HG02623 (cell line): ENCODE data around the gene TPSAB1.

Source experiments
- ATAC-seq: cut with Tn5 transposase; IDR thresholded peaks from one replicate; pipeline ENCODE4 v1.9.1; 2021; ENCODE audit warnings: moderate library complexity; ENCODE audit not compliant: unreplicated experiment

Gene TPSAB1

DNA sequence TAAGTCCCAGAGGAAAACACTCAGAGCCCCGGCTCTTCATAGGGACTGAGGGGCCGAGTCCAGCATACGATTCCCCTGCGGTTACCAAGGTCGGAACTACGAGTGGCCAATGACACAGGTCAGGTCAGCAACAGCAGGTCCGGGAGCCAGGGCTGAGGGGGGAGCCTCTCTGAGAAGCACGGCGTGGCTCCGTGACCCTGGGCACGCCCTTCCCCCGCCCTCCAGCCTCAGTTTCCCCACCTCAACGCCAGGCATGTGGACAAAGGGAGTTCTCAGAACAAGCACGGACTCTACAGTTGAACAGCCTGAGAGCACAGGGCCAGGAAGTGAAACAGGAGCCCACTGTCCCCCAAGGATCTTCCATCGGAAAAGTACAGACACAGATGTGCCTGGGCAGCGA is 41.0 kb downstream of the TPSAB1 start:
- ATAC-seq = no peak

DNA sequence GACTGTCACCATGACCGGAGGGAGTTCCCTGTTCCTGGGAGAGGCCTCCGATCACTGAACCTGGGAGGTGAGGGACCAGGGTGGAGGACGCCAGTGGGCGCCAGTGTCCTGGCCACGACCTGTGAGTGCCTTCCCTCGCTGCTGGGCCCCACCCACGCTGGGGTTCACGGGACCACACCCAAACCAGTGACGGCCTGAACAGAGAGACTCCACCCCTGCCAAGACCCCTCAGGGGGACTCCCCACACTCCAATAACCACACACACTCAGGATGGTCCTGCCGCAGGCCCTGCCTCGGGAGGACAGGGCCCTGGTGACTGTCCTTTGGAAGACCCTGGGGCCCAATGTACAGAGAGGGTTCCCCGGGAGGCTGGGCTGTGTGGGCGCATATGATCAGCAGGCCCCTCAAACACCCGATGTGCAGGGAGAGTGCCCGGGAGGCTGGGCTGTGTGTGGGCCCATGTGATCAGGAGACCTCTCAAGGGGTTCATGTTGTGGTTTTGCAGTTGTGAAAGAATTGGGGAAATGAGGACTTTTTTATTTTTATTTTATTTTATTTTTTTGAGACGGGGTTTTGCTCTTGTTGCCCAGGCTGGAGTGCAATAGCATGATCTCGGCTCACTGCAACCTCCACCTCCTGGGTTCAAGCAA is 41.9 kb downstream of the TPSAB1 start:
- ATAC-seq = no peak

DNA sequence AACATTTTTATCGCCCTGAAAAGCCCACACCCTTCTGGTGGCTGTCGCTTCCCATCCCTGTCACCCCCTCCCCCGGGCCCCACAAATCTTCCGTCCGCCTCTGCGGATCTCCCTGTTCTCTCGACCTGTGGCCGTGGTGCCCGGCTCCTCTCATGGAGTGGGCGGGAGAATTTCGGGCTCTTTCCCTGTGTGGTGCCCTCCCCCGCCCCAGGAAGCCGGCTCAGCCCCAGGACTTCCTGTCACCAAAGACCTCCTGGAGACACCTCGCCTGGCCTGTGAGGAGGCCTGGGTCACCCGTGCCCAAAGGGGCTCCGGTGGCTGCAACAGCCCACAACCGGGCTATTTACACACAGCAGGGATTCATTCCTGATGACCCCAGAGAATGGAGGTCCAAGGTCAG is 42.8 kb downstream of the TPSAB1 start:
- ATAC-seq = no peak

DNA sequence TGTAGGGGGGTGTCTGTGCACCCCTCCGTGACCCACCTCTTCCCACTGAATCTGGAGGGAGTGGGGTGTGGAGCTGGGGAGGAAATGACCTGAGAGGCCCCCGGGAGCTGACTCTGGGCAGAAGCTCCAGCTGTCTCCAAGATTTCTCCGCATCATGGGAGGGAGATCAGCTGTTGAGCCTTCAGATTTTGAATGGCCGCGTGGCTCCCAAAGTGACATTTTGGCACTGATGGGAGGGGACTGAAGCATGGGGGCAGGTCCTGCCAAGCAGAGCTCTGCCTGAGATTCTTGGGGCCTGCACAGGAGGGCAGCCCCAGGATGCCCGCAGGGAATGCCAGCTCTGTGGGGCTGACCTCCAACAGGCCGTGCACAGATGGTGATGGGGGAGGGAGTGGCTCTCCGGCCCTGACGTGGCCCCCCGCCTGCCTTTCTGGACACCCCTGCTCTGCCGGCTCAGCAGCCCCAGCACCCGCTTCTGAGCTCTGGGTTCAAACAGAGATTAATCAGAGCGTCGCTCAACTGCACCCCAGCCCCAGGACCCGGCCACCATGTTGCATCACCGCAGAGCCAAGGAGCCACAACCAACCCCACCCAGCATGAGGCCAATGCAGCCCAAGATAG is 43.6 kb downstream of the TPSAB1 start:
- ATAC-seq = no peak

DNA sequence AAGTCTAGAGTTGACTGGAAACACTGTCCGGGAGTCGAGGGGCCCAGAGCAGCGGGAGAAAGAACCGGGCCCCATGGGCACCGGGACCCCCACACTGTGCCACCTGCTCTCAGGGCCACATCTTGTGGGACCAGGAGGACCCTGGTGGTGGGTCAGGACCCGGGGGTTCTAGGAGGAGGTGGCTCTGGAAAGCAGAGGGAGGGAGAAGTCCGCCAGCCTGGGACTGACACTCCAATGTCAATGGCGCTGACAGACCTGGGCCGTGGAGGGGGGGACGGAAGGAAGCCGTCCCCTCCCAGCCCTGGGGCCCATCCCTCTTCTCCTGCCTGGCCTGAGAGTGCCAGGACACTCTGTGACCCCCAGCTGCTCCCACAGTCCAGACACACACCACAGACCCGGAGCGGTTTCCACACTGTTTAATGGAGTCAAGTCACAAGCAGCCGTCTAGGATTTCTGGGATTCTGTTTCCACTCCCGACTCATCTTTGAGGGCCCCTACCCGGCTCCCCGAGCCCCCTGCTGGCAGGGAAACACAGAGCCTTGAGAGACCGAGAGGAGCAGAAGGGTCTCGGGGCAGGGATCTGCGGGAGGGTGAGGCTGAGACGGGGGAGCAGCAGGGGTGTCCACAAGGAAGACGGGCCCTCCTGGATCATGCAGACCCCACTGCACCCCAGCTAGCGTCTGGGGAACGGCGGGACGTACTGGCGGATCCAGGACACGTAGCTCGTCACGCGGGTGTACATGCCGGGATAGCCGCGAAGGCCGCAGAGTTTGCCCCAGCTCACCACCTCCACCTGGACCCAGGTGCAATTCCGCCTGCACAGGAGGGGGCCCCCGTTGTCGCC is 45.4 kb downstream of the TPSAB1 start:
- ATAC-seq = no peak

DNA sequence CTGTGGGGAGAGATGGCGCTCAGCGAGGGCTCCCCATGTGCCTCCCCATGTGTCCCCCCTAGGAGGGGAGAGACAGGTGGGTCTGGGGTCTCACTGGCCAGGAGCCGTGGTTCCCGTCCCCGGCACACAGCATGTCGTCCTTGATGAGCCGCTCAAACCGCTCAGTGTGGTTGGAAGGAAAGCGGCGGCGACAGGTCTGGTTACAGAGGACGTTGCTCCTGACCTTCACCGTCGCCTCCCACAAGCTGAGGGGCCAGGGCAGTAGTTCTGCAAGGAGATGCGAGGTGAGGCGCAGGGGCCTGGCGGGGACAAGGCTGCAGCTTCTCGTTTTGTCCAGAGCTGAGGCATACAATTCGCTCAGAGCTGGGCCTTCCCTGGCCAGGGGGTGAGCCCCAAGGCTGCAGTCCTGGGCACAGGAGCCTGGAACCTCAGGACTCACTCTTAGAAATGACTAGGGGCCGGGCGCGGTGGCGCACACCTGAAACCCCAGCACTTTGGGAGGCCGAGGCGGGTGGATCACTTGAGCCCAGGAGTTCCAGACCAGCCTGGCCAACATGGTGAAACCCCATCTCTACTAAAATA is 46.1 kb downstream of the TPSAB1 start:
- no peak for ATAC-seq

DNA sequence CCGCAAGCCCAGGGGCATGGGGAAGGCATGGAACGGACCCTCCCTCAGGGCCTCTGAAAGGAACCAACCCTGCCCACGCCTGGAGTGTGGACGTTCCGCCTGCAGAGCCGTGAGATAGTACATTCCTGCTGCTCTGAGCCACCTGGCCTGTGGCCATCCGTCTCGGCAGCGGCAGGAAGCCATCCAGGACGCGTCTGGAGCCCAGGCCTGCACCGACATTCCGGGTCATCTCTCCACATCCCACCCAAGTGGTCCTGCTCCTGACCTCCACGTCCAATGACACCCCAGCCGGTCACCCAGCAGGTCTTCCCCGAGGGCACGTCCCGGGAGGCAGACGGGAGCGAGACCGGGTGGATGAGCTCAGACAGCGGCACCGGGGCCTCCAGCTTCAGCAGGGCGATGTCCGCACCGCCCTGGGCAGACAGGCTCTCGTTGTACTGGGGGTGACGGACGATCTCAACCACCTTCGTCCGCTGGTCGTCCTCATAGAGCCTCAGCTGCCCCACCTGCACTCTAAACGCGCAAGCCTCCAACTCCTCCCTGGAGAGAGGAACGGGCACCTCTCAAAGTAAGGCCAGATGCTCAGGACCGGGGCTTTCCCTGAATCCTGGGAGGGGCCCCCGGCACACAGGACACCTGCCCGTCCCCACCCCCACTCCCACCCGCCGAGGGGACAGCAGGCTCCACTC is 47.6 kb downstream of the TPSAB1 start:
- ATAC-seq = no peak

DNA sequence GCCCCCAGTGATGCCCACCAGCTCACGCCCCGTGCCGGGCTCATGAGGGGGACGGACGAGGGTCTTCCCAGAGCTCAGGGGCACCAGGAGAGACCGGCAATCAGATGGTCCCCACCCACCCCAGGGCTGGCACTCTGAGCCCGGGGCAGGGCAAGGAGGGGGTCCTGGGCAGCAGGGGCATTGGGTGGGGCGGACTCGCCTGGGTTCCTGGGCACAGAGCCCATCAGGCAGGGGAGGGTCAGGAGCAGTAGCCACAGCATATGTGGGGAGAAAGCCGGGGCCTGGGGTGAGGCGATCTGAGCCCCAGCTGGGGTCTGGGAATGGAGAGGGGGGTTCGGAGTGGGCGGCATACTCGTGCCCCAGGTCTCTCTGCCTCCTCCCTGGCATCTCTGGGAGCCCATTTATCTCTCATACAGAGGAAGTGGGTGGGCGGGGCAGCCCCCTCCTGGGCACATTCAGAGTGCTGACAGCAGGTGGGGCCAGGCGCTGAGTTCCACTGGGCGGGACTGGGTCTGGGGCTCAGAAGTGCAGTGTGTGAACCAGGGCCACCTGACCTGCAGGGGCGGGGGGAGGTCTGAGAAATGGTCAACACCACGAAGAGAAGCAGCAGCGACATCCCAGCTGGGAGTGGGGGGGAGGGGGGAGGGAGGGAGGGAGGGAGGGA is 48.4 kb downstream of the TPSAB1 start:
- ATAC-seq = no peak

DNA sequence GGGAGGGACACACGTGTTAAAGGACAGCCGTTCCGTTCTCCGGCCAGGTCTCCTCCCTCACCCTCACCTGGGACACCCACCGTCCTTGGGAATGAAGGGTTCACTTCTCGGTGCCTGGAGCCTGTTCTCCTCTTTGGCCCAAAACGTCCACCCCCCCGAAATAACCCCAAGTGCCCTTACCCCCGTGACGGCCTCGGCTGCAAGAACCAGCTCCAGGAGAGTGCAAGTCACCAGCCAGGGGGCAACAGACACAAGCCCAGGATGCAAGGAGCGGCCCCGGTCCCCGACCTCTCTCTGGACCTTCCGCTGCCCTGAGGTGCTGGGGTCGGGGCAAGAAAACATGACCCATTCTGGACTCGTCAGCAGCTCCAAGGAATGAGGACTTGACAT is 49.0 kb downstream of the TPSAB1 start:
- no peak for ATAC-seq

DNA sequence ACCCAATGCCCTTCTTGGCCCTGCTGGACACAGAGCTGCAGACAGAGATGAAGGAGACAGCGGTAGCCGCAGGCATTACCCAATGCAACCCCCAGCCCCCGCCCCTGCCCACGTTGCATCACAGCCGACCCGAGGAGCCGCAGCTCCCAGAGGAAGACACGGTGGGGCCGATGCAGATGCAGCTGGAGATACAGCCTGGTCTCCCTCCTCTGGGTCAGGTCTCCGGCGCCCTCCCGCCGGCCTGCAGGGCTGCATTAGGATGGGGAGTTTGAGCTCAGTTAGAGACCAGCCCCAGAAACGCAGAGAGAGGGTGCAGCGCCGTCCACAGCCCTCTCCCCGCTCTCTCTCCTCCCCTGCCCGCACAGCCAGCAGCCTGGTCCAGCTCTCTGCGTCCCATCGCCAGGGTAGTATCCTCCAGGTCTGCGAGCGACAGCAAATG is 49.6 kb downstream of the TPSAB1 start:
- ATAC-seq = no peak

DNA sequence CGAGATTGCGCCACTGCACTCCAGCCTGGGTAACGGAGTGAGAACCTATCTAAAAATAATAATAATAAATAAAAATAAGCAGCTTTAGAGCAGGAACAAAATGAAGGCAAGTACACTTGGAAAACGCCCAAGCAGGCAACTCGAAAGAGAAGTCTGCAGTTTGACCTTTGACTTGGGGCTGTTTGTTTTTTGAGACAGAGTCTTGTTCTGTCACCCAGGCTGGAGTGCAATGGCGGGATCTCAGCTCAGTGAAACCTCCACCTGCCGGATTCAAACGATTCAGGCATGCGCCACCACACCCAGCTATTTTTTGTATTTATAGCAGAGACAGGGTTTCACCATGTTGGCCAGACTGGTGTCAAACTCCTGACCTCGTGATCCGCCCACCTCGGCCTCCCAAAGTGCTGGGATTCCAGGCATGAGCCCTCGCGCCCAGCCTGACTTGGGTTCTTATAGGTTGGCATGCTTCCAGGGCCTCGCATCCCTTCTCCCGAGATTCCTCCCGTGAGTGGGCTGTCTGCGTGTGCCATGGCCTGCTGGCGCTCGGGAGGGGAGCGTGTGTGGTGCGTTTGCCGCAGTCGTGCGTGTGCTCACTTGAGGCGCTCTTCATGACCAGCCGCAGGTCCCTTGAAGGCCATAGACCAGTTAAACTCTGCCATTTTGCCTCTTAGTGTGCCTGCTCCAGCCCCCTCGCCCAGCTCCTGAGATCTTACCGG is 50.5 kb downstream of the TPSAB1 start:
- no peak for ATAC-seq

DNA sequence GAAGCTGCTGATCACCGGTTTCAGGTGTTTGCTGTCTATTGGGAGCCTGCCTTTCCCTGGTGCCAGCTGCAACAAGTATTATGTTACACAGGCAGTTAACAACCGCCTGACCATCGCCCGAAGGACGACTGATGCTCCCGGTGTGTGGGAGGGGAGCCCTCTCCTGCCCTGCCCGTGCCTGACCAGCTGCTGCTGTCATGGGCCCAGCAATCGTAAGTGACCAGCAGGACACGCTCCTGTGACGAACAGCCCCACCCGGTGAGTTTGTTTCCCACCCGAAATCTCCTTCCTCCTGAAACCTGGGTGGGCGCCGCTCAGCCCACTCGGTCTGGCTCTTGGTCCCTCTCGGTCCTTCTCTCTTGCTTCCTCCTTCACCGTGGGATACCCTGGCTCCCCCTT is 51.1 kb downstream of the TPSAB1 start:
- no peak for ATAC-seq
